ENCODE measurements around the gene GPR68.
"Not testable (repeated sequence)": the region's sequence is repeated elsewhere in the genome, so short reads cannot be mapped to it uniquely, and the experiment has no call there.

Gene GPR68

DNA sequence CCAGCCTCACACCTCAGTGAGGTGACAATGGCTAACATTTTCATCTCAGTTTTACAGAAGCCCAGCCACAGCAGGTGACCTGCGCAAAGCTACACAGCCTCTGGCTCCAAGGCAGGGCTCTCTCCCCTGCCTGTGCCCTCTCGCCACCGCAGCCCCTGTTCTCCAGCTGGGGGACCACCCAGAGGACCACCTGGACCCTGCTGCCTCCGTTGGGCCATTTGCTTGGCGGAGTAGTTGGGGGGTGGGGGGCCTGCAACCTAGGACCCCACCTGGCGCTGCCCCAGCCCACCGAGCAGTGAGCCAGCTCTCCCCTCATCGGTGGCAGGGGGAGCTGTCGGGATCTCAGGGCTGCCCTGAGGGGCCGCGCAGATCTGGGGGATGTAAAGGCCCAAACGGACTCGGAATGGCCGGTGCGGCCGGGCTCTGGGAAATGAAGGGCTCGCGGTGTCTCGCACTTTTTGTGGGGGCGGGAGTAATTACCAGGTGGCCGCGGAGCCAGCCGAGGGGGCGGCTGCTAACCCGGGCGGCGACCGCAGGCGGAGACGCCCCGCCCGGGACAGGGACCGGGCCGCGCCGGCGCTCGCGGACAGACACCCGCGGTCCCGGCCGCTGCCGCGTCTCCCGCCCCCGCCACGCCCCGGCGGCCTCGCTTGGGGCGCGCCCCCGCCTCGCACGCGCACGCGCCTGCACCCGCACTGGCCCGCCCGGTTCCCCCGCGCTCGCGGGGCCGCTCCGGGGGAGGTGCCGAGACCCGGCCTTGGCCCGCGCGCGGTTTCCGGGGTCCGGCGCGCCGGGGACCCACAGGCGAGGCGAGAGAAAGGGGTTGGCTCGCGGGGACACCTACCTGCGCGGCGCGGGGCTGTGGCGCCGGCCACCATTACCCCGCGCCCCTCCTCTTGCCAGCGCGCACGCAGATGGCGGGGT, 8.6 kb upstream of the GPR68 start:
- DNase-seq (ENCODE audit: low read depth) = no peak

DNA sequence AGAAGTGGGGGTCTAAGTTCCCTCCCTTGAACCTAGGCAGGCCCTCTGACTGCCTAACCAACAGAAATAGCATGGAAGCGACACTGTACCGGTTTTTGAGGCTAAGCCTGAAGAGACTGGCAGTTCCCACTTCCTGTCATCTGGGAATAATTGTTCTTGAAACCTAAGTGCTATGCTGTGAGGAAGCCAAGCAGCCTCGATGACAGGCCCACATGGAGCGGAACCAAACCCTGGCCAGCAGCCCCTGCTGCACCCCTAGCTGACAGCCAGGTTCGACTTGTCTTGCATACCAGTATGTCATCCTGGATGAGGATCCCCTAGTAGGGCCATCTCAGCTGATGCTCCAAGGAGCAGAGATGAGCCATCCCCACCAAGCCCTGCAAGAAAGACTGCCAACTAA, 6.4 kb upstream of the GPR68 start:
- no peak for DNase-seq (ENCODE audit: low read depth)

DNA sequence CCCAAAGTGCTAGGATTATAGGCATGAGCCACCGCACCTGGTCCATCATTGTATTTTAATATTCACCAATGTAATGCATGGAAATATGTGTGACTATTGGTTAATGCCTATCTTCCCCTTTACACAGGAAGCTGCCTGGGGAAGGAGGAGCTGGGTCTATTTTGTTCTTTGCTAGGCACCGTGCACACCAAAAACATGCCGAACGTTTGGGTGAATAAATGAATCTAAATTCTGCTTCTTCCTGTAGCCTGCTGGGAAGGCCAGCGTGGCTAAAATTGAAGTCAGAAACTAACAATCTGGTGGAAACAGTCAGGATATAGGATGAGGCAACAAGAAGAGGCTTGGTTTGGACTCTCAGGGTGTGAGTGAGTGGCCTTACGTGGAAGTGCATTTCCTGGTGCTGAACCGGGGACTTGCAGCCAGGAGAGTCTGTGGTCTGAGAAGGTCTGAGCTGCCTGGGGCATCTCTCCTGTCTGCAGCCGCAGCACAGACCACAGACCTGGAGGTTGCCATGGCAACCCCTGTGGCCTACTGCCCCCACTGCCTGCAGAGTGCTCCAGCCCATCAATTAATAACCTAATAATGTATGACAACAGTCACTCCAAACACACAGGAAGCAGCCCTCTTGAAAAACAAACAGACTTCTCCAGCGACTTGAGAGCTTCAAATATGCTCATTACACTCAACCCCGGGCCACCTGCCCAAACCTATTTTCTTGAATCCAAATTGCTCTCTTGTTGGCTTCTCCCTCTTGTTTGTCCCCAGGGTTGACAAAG, 5.5 kb upstream of the GPR68 start:
- DNase-seq (ENCODE audit: low read depth) = no peak

DNA sequence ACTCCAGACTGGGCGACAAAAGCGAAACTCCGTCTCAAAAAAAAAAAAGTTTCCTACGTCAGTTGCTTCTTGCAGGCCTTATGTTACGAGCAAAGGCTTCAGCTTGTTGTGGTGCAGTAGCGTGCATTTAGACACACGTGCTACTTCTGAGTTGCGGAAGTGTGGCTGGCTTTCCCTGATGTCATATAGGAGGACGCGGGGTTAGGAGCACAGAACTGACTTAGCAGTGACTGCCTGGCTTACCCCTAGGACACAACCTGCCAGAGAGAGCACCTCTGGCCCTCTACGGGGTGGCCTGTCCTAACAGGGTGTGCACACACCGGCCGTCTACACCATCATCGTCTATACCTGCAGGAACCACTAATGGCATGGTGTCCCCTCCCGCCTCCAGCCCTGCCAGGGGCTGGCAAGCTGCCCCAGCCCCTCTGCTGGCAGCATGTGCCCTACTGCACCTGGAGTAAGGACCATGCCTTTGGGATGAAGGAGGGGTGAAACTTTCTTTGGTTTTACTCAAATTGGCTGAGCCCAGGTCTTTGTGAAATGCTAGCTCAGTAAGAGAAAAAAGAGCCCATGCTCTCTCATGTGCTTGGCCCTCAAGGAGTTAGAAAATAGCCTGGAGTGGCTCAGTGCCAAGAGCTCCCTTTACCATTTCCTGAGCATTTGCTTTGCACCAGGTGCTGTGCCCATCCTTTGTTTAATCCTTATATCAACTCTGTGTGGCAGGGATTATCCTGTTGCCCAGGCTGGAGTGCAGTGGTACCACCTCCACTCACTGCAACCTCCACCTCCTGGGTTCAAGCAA, 1.7 kb upstream of the GPR68 start:
- no peak for DNase-seq (ENCODE audit: low read depth)

DNA sequence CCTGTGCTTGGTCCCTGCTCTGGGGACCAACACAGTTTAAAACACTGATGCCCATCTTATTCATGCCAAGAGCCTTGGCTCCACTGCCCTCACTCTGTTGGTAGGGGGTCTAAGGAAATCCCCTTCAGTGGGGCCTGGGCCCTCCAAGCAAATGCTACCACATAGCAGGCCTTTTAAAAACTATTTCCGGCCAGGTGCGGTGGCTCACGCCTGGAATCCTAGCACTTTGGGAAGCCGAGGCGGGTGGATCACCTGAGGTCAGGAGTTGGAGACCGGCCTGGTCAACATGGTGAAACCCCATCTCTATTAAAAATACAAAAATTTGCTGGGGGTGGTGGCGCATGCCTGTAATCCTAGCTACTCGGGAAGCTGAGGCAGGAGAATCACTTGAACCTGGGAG, 1.1 kb upstream of the GPR68 start:
- DNase-seq (ENCODE audit: low read depth) = not testable (repeated sequence)

DNA sequence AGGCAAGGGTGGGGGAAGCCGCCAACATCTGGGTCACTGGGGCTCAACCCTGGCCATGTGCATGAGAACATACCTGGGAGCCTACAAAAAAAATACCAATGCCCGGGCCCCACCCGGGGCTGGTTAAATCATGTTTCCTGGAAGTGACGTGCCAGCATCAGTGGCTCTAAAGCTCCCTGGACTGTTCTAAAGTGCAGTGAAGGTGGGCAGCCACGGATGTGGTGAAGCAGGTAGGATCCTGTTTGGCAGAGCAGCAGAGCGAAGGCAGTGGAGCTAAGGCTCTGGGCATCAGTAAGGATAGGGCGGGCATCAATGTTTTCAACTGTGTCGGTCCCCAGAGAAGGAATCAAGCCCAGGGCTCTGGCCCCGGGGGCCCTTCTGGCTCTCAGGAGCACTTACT, 525 bp upstream of the GPR68 start:
- DNase-seq (ENCODE audit: low read depth) = no peak

DNA sequence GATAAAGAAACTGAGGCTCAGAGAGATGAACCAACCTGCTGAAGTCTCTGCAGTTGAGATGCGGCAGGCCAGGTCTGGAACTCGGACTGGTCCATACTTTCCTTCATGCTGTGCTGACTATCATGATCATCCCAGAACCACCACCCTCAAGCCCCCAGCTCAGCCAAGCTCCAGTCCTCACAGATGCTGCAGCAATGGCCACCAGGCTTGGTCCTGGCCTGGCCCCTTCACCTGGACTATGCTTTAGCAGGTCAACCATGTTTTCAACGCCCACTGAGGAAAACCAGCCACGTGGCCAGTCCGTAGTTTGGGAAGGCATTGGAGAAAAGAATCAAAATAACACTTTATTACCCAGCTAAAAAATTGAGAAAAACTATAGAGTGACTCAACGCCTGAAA, 1.4 kb downstream of the GPR68 start:
- no peak for DNase-seq (ENCODE audit: low read depth)

DNA sequence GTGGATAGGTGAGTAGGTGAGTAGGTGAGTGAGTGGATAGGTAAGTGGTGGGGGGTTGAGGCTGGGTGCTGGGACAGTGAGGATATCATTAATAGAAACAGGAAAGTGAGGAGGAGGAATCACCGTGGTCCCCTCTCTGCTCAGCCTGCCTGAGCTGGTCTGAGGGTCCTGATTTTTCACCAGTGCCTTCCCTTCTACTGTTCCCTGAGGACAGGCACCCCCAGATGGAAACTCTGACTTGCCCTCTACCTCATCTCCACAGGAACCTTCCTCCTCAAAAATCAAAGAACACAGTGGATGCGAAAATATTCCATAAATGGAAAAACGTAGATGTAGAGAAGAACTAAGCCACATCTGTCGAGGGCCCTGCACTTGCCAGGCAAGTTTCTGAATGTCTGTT, 1.9 kb downstream of the GPR68 start:
- DNase-seq (ENCODE audit: low read depth) = no peak

DNA sequence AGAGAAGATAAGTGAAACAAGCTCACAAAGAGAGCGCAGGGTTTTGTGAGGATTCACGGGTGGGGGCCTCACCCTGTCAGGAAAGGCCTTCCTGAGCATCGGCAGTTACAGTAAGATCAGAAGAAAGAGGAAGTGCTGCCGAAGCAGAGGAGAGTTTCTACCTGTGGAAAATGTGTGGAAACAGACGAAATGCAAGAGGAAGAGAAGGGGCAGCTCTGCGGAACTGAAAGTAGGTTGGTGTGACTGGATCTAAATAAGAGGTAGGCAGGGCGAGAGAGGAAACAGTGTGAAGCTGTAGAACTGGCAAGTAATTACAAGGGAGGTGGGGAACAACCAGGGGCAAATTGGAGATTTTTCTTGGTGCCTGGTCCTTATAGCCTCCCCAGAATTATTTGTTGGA, 2.6 kb downstream of the GPR68 start:
- DNase-seq (ENCODE audit: low read depth) = no peak

DNA sequence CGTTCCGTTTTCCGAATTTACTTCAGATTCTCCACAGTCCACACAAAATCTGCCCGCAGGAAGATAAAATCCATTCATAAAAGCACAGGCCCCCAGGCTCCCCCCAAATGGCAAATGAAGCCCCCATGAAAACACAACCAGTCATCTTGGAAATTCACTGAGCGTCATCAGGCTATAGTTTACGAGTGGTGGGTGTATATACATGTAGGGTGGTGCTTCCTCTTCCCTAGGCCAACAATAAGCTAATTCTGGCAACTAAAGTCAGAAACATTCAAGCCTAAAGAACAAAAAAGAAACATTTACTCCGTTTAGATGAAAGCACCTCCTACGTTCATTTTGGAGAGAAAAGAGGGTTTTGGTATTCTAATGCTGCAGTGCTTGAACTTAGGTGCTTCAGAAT, 5.8 kb downstream of the GPR68 start:
- no peak for DNase-seq (ENCODE audit: low read depth)

DNA sequence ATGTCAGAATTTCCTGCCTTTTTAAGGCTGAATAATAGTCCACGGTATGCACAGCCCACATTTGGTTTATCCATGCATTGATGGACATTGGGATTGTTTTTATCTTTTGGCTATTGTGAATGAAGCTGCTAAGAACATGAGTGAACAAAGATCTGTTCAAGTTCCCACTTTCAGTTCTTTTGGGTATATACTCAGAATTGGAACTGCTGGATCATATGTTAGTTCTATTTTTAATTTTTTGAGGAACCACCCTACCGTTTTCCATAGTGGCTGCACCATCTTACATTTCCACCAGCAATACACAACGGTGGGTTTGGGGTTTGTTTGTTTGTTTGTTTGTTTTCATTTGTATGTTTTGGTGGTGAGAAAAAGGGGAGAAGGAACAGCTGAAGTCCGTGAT, 6.4 kb downstream of the GPR68 start:
- no peak for DNase-seq (ENCODE audit: low read depth)

DNA sequence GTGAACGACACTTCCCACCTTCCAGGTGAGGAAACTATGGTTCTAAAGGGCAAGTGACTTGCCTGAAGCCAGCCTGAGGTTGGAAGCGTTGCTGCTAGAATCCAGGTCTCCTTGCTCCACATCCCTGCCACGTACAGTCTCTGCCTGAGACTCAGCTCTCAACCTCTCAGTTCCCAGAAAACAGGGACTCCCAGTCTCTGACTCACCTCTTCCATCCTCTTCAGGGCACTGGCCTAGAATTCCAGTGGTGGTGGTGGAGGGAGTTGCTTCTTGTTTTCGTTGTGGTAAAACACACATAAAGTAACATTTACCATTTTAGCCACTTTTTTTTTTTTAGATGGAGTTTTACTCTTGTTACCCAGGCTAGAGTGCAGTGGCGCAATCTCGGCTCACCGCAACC, 7.3 kb downstream of the GPR68 start:
- DNase-seq (ENCODE audit: low read depth) = no peak

DNA sequence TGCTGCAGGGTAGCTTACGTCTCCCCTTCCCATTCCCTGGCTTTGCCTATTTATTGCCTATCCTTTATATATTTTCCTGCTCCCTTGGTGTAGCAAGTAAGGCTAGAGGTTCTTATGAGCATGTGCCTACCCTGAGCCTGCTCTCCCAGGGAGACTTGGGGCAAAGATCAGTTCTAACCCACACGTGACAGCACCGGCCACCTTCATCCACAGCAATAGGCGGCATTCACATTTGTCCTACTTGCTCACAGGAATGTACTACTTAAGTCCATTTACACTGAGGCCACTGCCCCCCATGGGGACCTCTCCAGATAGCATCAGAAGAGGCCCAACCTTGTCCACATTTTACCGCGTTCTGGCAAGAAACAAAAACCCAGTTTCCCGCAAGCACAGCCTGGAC, 8.7 kb downstream of the GPR68 start:
- DNase-seq (ENCODE audit: low read depth) = no peak

DNA sequence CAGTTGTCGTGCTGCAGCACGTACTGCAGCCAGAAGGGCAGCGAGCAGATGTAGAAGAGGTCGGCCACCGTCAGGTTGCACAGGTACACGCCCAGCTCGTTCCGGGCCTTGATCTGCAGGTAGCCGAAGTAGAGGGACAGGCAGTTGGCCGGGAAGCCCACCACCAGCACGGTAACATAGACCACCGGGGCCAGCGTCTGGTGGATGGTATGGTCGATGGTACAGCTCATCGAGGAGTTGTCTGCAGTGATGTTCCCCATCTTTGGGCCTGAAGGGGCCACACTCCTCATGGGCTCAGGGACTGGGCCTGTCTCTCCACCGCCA, 9.8 kb downstream of the GPR68 start:
- DNase-seq (ENCODE audit: low read depth) = no peak

DNA sequence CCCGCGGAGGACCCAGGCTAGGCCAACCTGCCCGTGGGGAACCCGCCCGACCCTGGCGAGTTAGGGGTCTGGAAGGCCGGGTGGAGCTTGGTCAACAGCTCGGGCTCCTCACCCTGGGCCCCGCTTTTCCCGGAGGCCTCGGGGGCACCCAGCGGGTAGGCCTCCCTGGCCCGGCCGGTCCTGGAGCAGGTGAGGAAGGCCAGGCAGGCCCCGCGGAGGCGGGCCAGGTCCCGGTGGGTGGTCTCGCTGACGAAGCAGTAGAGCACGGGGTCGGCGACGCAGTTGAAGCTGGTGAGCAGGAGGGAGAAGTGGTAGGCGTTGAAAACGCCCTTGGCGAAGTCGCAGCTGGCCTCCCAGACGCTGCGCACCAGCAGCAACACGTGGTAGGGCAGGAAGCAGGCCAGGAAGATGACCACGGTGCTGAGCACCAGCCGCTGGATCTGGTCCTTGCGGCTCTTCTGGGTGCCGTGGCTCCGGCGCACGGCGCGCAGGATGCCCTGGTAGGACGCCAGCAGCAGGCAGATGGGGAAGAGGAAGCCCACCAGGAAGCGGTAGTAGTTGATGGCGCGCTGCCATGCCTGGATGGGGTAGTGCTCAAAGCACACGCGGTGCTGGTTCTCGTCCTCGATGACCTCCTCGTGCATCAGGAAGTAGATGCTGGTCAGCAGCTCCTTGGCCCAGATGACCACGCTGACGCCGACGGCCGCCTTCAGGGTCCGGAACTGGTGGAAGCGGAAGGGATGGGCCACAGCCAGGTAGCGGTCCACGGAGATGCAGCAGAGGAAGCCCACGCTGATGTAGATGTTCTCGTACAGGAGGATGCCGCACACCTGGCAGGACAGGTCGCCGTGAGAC, 10.3 kb downstream of the GPR68 start:
- no peak for DNase-seq (ENCODE audit: low read depth)

DNA sequence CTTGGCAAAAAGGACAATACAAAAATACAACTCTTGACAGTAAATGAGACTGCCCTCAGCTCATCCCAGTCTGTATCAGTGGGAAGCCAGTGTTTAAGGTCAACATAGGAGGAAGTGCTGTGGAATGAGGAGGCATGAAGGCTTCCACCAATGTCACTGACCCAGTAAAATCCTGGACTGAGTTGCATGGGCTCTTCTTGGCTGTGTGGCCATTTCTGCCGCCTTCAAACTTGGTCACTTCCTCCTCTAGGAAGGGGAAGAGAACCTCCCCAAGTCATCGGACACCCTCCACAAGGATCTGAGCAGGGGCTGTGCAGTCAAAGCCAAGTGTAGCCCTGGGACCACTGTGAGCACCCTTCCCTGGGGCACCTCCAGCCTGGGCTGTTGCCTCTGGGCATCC, 11.9 kb downstream of the GPR68 start:
- no peak for DNase-seq (ENCODE audit: low read depth)

DNA sequence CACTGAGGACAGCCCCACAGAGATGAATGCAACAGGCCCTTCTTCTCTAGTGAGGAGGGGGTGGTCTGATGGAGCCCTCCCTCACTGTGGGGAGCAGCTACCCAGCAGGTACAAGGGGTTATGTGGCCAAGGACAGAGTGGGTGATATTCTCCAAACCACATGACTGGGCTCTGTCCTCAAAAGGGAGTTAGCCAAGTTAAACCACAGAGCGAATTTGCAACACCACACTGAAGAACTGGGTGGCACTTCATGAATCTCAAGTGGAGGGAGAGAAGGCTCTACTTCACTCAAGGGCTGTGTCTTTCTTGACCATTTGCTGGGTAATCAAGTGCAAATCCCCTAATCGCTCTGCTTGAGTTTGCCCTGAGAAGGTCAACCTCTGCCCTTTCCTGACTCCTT, 12.5 kb downstream of the GPR68 start:
- no peak for DNase-seq (ENCODE audit: low read depth)

DNA sequence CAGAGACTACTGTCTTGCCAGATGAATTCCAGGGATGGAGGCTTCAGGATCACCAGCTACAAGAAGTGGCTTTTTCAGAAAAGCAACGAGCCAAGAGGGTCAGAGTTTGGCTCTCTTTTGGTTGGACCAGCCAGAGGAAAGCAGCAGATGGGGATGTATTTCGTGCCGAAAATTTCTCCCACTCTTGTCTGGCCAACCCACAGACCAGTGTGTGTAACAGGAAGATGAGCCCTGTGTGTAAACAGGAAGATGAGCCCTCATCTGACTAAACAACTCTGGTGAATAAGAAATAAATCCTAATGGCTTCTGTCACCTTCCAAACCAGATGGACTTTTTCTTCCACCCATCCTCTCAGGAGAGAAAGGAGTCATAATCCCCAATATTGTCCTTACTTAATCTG, 13.1 kb downstream of the GPR68 start:
- no peak for DNase-seq (ENCODE audit: low read depth)

DNA sequence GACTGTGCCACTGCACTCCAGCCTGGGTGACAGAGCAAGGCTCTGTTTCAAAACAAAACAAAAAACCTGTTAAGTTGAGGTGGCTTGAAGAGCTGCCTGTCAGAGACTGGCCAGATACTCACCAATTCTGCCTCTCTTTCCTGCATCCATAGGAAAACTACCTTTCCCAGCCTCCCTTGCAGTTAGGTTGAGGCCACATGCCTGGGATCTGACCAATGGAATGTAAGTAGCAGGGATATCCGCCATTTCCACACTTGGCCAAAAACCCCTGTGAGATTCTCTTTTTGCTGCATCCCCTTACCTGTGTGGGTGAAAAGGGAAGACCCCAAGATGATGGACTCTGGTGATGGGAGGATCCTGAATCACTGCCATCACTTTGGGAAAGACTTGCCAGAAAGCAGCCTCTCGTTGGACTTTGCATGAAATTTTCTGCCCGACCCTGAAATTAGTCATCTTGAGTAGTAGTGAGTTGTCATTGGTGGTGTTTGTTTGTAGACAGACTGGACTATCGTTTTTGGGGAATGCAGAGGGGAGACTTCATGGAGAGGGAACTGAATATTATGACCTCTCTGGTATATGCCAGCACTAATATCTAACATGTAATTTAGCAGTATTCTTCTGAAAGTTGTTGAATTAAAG, 14.0 kb downstream of the GPR68 start:
- no peak for DNase-seq (ENCODE audit: low read depth)

DNA sequence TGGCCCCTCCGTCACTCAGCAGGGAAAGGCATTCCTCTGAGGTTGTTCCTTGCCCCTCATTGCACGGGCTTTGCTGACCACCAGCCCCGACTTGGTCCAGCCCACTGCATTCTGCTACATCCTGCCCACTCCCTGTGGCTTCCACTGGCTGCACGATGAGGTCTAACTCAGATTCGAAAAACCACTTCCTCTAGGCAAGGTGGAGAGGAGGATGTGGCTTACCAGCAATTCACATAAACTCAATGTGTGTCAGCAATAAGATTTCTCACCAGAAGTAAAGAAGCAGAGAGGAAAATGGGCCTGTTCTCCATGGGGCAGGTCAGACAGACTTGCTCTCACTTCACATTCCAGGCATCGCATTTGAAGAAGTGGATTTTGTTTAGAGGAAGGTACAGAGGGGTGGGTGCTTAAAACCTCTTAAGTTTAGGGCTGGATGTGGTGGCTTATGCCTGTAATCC, 14.7 kb downstream of the GPR68 start:
- DNase-seq (ENCODE audit: low read depth) = no peak

DNA sequence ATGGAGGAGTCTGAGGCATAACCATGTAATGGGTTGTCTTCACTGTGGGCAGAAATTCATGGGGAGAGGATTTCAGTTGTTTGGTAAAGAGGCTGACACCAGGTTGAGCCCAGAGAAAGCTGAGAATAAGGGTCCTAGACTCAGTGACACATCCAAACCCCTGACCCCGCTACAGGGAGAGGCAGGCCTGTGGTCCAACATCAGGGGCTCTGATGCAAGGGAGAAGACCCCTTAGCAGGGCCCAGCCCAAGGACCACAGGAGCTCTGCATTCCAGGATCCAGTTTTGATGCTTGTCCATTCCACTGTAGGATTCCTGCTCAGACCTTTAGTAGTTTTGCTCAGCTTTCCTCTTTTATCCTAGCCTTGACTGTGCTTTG, 15.5 kb downstream of the GPR68 start:
- DNase-seq (ENCODE audit: low read depth) = no peak
